Calu3 (cell line): ENCODE measurements around the gene USF2. TPM values are rescaled to one million over a fixed set of nuclear protein-coding genes. Genes with fewer than 3 reads are reported as not detected.

Experiments used
- BruUV-seq: library from RNA; stranded (reverse); fragments of 400-500 nt; replicated peaks from 2 replicates; lab custom pipeline; 2021; lab: Mats Ljungman, UMichigan
- CTCF ChIA-PET: fragments of 300-600 bp; sonication (Branson Sonifier 250); formaldehyde crosslinking; loops from one replicate; lab custom pipeline; 2022; ENCODE audit warnings: antibody characterized with exemption; lab: Charles Lee
- DNase-seq: peaks from one replicate; pipeline ENCODE4 v3.0.0; 2022
- H3K27ac Mint-ChIP-seq: one replicate; pipeline ENCODE4 v1.8.0; 2022; ENCODE audit warnings: mixed read lengths; ENCODE audit not compliant: unreplicated experiment
- H3K27me3 Mint-ChIP-seq: one replicate; pipeline ENCODE4 v1.8.0; 2022; ENCODE audit warnings: mixed read lengths; ENCODE audit not compliant: unreplicated experiment
- H3K36me3 Mint-ChIP-seq: one replicate; pipeline ENCODE4 v1.8.0; 2022; ENCODE audit warnings: mild to moderate bottlenecking, moderate library complexity, mixed read lengths; ENCODE audit not compliant: insufficient read depth, unreplicated experiment
- H3K4me1 Mint-ChIP-seq: one replicate; pipeline ENCODE4 v1.8.0; 2022; ENCODE audit warnings: mild to moderate bottlenecking, low read depth, mixed read lengths; ENCODE audit not compliant: unreplicated experiment
- H3K4me3 Mint-ChIP-seq: one replicate; pipeline ENCODE4 v1.8.0; 2022; ENCODE audit warnings: mild to moderate bottlenecking, low read depth, moderate library complexity, mixed read lengths; ENCODE audit not compliant: unreplicated experiment
- H3K9me3 Mint-ChIP-seq: one replicate; pipeline ENCODE4 v1.8.0; 2022; ENCODE audit warnings: low read depth, mixed read lengths; ENCODE audit not compliant: unreplicated experiment
- intact Hi-C: fragments of 100-400 bp; cut with micrococcal nuclease; formaldehyde crosslinking; loops from one replicate; pipeline ENCODE4 v1.10.0; 2022; ENCODE audit not compliant: unreplicated experiment
- total RNA-seq: library from RNA; stranded (reverse); gene quantifications from 2 replicates; pipeline ENCODE4 v1.2.3, GENCODE V29; 2022
- TF ChIP-seq, protein P1 (sequence below): fragments of 200-600 bp; IDR thresholded peaks from one replicate; pipeline ENCODE4 v1.8.0; 2022; ENCODE audit warnings: antibody characterized with exemption; ENCODE audit not compliant: unreplicated experiment

USF2 gene
- total RNA-seq, 1 experiment from 2014 or later: 127 TPM

DNA sequence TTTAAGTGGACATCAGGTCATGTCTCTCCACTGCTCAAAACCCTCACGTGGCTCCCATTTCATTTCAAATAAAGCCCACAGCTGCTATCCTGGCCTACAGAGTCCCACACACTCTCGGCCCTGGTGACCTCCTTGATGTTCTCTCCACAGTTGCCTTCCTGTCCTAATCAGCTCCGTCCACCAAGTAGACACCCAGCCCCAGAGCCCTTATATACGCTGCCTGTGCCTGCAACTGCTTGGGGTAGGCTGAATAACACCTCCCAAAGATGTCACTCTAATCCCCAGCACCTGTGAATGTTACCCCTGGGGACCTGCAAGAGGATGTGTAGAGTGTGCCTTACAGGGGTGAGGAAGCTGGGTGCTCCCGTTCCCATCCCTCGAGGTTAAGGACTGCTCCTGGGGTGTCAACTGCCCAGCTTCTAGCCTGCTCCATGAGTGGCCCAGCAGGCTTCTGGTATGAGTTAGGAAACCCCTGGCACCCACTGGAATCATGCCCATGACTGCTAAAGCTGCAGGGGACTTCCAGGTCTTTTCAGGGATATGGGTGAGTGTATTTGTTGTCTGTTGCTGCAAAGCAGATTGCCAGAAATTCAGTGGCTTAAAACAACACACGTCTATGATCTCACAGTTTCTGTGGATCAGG lies 46.3 kb upstream of the USF2 start:
- H3K4me1 Mint-ChIP-seq: peaks cover 16% of the 10 kb centered on the region

DNA sequence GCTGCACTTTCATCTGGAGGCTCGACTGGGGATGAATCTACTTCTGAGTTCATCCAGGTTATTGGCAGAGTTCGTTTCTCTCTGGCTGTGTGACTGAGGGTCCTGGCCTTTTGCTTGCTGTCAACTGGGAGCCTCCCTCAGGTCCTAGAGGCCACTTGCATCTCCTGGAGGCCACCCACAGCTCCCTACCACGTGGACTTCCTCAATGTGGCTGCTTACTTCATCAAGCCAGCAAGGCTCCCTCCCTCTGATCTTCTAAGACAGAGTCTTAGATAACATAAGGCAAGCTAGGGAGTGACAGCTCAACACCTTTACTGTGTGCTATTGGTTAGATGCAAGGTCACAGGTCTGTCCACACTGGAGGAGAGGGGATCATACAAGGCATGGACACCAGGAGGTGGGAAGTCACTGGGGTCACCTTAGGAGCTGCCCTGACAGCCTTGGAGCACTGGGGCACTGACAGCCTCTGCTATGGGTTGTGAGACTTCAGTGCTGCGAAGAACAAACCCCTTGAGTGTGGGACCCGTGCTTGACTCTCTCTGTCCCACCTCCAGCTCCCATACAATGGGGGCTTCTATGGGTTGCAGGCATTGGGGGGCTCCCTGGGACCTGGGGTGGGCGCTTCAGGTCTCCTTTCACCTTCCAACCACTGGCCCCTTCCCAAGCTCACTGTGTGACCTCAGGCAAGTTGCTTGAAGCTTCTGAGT lies 45.5 kb upstream of the USF2 start:
- intact Hi-C loops: no loop called here
- DNase-seq: no peak
- BruUV-seq: no TSS peak

More for the DNA sequence above, 46.3 kb upstream of the USF2 start:
- no TSS peak for BruUV-seq
- Mint-ChIP-seq H3K27me3 (no peaks in the 10 kb centered on the region), H3K9me3 (peaks cover 4% of the 10 kb centered on the region), H3K4me3 (no peak overlapping the region), H3K36me3 (no peaks in the 10 kb centered on the region), H3K27ac (no peak overlapping the region)
- DNase-seq: no peak
- TF ChIP-seq, protein P1, sequence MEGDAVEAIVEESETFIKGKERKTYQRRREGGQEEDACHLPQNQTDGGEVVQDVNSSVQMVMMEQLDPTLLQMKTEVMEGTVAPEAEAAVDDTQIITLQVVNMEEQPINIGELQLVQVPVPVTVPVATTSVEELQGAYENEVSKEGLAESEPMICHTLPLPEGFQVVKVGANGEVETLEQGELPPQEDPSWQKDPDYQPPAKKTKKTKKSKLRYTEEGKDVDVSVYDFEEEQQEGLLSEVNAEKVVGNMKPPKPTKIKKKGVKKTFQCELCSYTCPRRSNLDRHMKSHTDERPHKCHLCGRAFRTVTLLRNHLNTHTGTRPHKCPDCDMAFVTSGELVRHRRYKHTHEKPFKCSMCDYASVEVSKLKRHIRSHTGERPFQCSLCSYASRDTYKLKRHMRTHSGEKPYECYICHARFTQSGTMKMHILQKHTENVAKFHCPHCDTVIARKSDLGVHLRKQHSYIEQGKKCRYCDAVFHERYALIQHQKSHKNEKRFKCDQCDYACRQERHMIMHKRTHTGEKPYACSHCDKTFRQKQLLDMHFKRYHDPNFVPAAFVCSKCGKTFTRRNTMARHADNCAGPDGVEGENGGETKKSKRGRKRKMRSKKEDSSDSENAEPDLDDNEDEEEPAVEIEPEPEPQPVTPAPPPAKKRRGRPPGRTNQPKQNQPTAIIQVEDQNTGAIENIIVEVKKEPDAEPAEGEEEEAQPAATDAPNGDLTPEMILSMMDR: no peak
- intact Hi-C loops: no loop called here
- CTCF ChIA-PET: interaction anchor here (0.6 kb wide), 1 partner anchor 764 kb away, joined by 6 read pairs; no protein-coding TSS in a partner anchor

DNA sequence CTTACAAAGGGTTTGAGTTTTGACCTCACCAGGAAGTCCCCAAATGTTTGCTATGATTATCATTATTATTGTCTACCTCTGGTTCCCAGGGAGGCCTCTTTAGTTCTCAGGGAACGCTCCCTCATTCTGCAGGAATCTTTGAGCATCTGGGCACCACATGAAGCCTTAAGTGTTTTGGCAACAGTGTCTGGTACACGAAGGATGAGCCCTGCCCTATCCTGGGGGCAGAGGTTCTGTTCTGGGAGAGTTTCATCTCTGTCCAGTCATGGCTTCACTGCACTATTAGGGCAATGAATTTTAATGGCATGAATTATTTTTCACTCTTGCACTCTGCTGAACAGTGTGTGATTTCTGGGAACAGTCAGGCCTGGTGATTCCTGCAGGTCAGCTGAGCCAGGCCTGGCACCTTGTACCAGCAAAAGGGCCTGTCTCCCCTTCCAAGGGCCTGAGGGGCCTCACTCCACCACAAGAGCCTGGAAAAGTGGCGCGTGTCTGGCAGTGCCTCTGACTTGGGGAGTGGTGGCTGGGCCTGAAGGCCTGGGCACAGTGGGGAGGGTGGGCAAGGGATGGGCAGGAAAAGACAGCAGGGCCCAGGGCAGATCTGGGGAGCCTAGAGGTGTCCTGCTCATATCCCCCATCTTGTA lies 44.8 kb upstream of the USF2 start:
- Mint-ChIP-seq H3K27ac (no peak overlapping the region), H3K36me3 (no peaks in the 10 kb centered on the region), H3K4me3 (no peak overlapping the region), H3K27me3 (no peaks in the 10 kb centered on the region), H3K9me3 (peaks cover 4% of the 10 kb centered on the region), H3K4me1 (peaks cover 16% of the 10 kb centered on the region)
- CTCF ChIA-PET: no interaction called here
- DNase-seq: no peak
- no TSS peak for BruUV-seq
- intact Hi-C loops: no loop called here
- TF ChIP-seq, protein P1: no peak

More for the DNA sequence above, 45.5 kb upstream of the USF2 start:
- CTCF ChIA-PET: no interaction called here
- Mint-ChIP-seq H3K4me3 (no peak overlapping the region), H3K36me3 (no peaks in the 10 kb centered on the region), H3K4me1 (peaks cover 16% of the 10 kb centered on the region), H3K27ac (no peak overlapping the region), H3K9me3 (peaks cover 4% of the 10 kb centered on the region), H3K27me3 (no peaks in the 10 kb centered on the region)
- TF ChIP-seq, protein P1: no peak

DNA sequence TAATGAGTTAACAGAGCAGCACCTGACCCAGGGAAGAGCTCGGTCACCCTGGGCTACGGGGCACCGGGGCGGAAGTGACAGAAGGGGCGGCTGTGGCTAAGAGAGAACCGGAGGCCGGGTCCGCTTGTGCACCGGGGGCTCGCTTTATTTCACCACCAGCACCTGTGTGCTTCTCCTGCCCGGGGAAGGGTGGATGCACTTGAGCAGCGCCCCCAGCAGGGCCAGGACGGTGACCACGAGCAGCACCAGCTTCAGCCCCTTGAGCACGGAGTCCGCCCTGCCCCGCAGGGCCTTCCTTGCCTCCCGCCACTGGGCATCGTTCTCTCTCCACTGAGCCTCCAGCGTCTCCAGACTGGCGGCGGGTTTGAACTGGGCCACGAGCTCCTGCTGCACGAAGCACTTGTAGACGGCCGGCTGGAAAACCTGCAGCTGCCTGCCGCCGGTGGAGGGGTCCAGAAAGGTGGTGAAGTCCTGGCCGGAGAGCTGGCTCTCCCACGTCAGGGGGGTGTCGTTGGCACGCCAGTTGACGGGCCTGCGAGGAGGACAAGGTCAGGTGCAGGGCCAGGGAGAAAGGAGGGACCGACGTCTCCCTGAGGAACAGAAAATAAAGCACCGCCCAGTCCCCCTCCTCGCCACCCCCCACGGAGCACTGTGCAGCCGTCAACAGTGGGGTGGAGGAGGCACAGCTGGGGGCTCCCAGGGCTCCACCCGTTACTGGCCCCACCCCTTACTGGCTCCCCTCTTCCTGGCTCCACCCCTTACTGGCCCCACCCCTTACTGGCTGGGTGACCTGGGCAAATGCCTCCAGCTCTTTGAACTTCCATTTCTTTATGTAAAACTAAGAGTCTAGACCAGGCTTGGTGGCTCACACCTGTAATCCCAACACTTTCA lies 43.8 kb upstream of the USF2 start:
- no peak for DNase-seq
- no peaks in the 10 kb centered on the region for H3K9me3 Mint-ChIP-seq
- no peak overlapping the region for H3K4me3 Mint-ChIP-seq
- peaks cover 8% of the 10 kb centered on the region for H3K4me1 Mint-ChIP-seq
- no peaks in the 10 kb centered on the region for H3K27me3 Mint-ChIP-seq
- CTCF ChIA-PET: interaction anchor here (0.8 kb wide), 1 partner anchor 158 kb away, joined by 5 read pairs; no protein-coding TSS in a partner anchor
- no peak overlapping the region for H3K27ac Mint-ChIP-seq
- intact Hi-C loops: no loop called here
- no TSS peak for BruUV-seq
- TF ChIP-seq, protein P1: no peak
- H3K36me3 Mint-ChIP-seq: no peaks in the 10 kb centered on the region
